ENCODE results near the gene OLA1. TPM values are rescaled to one million over a fixed set of nuclear protein-coding genes. Genes with fewer than 3 reads are reported as not detected.
A peak's percentile ranks its signal among the peaks of the same experiment; 100 is the strongest.

Gene OLA1
- polyA plus RNA-seq, 1 donor from 2014 or later = 134 TPM

DNA sequence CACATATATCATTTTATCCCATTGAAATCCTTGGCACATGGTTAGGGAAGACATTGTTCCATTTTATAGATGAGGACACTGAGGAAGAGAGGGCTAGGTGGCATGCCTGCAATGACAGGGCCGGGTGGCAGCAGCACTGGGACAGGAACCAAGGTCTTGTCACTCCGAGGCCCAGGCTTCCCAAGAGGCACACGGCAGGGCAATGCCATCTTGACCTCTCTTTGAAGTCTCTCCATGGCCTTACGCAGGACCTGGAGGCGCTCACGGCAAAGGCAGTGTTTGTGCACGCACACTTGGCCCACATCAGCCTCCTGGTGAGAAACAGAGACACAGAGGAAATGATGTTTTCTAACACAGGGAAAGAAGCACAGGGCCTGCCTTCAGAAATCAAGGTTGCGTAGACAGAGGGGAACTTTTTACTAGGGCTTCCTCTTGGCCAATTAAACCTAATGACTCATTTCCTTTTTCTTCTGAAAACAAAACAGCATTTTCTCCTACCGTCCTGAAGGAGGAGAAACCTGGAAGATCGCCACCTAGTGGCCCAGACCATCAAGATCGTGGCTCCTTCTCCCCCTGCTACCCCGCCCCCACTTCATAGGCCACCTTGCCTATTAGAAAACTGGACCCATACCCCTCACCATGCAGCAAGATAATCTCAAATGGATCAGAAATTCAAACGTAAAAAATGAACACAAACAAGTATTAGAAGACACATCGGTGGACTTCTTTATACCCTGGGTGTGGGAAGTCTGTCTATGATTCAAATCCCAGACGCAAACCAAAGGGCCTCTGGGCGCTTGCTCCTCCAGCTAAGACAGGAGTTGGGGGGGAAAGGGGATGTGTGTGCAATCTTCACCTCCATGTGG is 208.5 kb downstream of the OLA1 start:
- Histone ChIP-seq H3K9me3 (ENCODE audit: low read length) (no peaks in the 10 kb centered on the region), H3K4me2 (ENCODE audit: low read length) (no peak overlapping the region), H3K4me3 (ENCODE audit: low read length) (no peak overlapping the region), H3K27me3 (ENCODE audit: insufficient read depth, low read depth, low read length) (no peaks in the 10 kb centered on the region), H3K79me2 (replicated peaks; ENCODE audit: insufficient read depth, low read length) (no peaks in the 10 kb centered on the region), H4K20me1 (ENCODE audit: insufficient read depth) (no peaks in the 10 kb centered on the region), H2AFZ (ENCODE audit: low read depth, low read length) (no peak overlapping the region), H3K36me3 (ENCODE audit: insufficient read depth, low read length) (no peaks in the 10 kb centered on the region), H3F3A (ENCODE audit: insufficient read depth, low read length, poor library complexity, severe bottlenecking) (no peaks in the 10 kb centered on the region), H3K9me2 (ENCODE audit: insufficient read depth, low read length) (no peaks in the 10 kb centered on the region), H3K9ac (ENCODE audit: low read length) (no peak overlapping the region), H3K27ac (ENCODE audit: low read length) (no peak overlapping the region)
- TF ChIP-seq RAD21 (conservative IDR thresholded peaks at IDR 0.05) (peak; percentile 38), POLR2AphosphoS5 (IDR thresholded peaks at IDR 0.05) (no peak), TAF1 (IDR thresholded peaks at IDR 0.05; ENCODE audit: low read depth) (no peak), SMC3 (conservative IDR thresholded peaks at IDR 0.05; ENCODE audit: poor library complexity) (peak; percentile 42), MXI1 (conservative IDR thresholded peaks at IDR 0.05; ENCODE audit: poor library complexity, severe bottlenecking) (no peak), EZH2 (IDR thresholded peaks at IDR 0.05; ENCODE audit: borderline replicate concordance, insufficient read depth, low read length, poor library complexity, severe bottlenecking) (no peak)
- TF ChIP-seq, protein P1, sequence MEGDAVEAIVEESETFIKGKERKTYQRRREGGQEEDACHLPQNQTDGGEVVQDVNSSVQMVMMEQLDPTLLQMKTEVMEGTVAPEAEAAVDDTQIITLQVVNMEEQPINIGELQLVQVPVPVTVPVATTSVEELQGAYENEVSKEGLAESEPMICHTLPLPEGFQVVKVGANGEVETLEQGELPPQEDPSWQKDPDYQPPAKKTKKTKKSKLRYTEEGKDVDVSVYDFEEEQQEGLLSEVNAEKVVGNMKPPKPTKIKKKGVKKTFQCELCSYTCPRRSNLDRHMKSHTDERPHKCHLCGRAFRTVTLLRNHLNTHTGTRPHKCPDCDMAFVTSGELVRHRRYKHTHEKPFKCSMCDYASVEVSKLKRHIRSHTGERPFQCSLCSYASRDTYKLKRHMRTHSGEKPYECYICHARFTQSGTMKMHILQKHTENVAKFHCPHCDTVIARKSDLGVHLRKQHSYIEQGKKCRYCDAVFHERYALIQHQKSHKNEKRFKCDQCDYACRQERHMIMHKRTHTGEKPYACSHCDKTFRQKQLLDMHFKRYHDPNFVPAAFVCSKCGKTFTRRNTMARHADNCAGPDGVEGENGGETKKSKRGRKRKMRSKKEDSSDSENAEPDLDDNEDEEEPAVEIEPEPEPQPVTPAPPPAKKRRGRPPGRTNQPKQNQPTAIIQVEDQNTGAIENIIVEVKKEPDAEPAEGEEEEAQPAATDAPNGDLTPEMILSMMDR (IDR thresholded peaks at IDR 0.05; ENCODE audit: poor library complexity, severe bottlenecking) = peak; percentile 57

- H3K27me3 ChIP-seq (ENCODE audit: insufficient read depth, low read depth, low read length) = no peaks in the 10 kb centered on the region
- no peak overlapping the region for H3K4me2 ChIP-seq (ENCODE audit: low read length)
- H3F3A ChIP-seq (ENCODE audit: insufficient read depth, low read length, poor library complexity, severe bottlenecking) = no peaks in the 10 kb centered on the region
- H2AFZ ChIP-seq (ENCODE audit: low read depth, low read length) = no peak overlapping the region
- no peak overlapping the region for H3K9ac ChIP-seq (ENCODE audit: low read length)
- H3K27ac ChIP-seq (ENCODE audit: low read length) = no peak overlapping the region
- no peaks in the 10 kb centered on the region for H4K20me1 ChIP-seq (ENCODE audit: insufficient read depth)
- no peaks in the 10 kb centered on the region for H3K79me2 ChIP-seq (replicated peaks; ENCODE audit: insufficient read depth, low read length)
- H3K9me3 ChIP-seq (ENCODE audit: low read length) = no peaks in the 10 kb centered on the region
- H3K4me3 ChIP-seq (ENCODE audit: low read length) = no peak overlapping the region
- no peaks in the 10 kb centered on the region for H3K9me2 ChIP-seq (ENCODE audit: insufficient read depth, low read length)
- TF ChIP-seq TAF1 (IDR thresholded peaks at IDR 0.05; ENCODE audit: low read depth) (no peak), MXI1 (conservative IDR thresholded peaks at IDR 0.05; ENCODE audit: poor library complexity, severe bottlenecking) (no peak), SMC3 (conservative IDR thresholded peaks at IDR 0.05; ENCODE audit: poor library complexity) (no peak), EZH2 (IDR thresholded peaks at IDR 0.05; ENCODE audit: borderline replicate concordance, insufficient read depth, low read length, poor library complexity, severe bottlenecking) (no peak), EP300 (conservative IDR thresholded peaks at IDR 0.05; ENCODE audit: poor library complexity, severe bottlenecking) (no peak), RAD21 (conservative IDR thresholded peaks at IDR 0.05) (no peak), REST (IDR thresholded peaks at IDR 0.05; ENCODE audit: borderline replicate concordance) (no peak), POLR2AphosphoS5 (IDR thresholded peaks at IDR 0.05) (no peak)
- TF ChIP-seq, protein P1 (IDR thresholded peaks at IDR 0.05; ENCODE audit: poor library complexity, severe bottlenecking) = no peak
- H3K36me3 ChIP-seq (ENCODE audit: insufficient read depth, low read length) = no peaks in the 10 kb centered on the region
These were observed 209.9 kb downstream of the OLA1 start for GRCh38 chr2:174038462-174038861.
